Activated B cell treated with CpG ODN at 0.5 μM for 24 hours (primary cell): ENCODE results near the gene FAM193A. TPM values are rescaled to one million over a fixed set of nuclear protein-coding genes. Genes with fewer than 3 reads are reported as not detected.

ENCODE experiments used
- ATAC-seq: fragments of 200-7000 bp; cut with Tn5 transposase; one replicate; pipeline ENCODE4 v1.10.0; 2021; ENCODE audit warnings: low read depth, mild to moderate bottlenecking, moderate library complexity
- CTCF ChIA-PET: fragments of 350-600 bp; sonication (Branson Sonifier 250); formaldehyde crosslinking; loops from one replicate; lab custom pipeline; 2021; ENCODE audit warnings: antibody characterized with exemption; lab: Charles Lee
- POLR2A ChIA-PET: fragments of 350-600 bp; sonication (Branson Sonifier 250); formaldehyde crosslinking; loops from one replicate; lab custom pipeline; 2021; ENCODE audit warnings: antibody characterized with exemption; lab: Charles Lee
- DNase-seq: peaks from one replicate; pipeline ENCODE4 v3.0.0; 2022
- H3K27ac Mint-ChIP-seq: one replicate; pipeline ENCODE4 v1.8.0; 2020; ENCODE audit warnings: mixed read lengths
- H3K27me3 Mint-ChIP-seq: one replicate; pipeline ENCODE4 v1.8.0; 2021; ENCODE audit warnings: mixed read lengths
- H3K36me3 Mint-ChIP-seq: one replicate; pipeline ENCODE4 v1.8.0; 2021; ENCODE audit warnings: low read depth, mixed read lengths
- H3K4me1 Mint-ChIP-seq: one replicate; pipeline ENCODE4 v1.8.0; 2021; ENCODE audit warnings: mixed read lengths
- H3K4me3 Mint-ChIP-seq: one replicate; pipeline ENCODE4 v1.8.0; 2020; ENCODE audit warnings: mild to moderate bottlenecking, mixed read lengths
- H3K9me3 Mint-ChIP-seq: one replicate; pipeline ENCODE4 v1.8.0; 2020; ENCODE audit warnings: mixed read lengths
- intact Hi-C: fragments of 100-400 bp; cut with micrococcal nuclease; formaldehyde crosslinking; loops from one replicate; pipeline ENCODE4 v1.15.1; 2024
- total RNA-seq: library from RNA; stranded (reverse); gene quantifications from 2 replicates; pipeline ENCODE4 v1.2.3, GENCODE V29; 2022
- TF ChIP-seq, protein P1 (sequence below): fragments of 200-600 bp; IDR thresholded peaks from one replicate; pipeline ENCODE4 v1.8.0; 2022; ENCODE audit warnings: antibody characterized with exemption, mild to moderate bottlenecking

FAM193A gene
- total RNA-seq, 1 donor from 2014 or later, result 42.8 TPM

GRCh38 chr4:2623442-2623841, 87.0 kb downstream of the FAM193A start:
- peaks cover 16% of the 10 kb centered on the region for H3K4me1 Mint-ChIP-seq
- intact Hi-C loops, result no loop called here

GRCh38 chr4:2624782-2625530, 88.5 kb downstream of the FAM193A start:
- no peak for DNase-seq
- H3K4me3 Mint-ChIP-seq, result no peak overlapping the region
- no peaks in the 10 kb centered on the region for H3K9me3 Mint-ChIP-seq
- no peak overlapping the region for H3K27ac Mint-ChIP-seq
- TF ChIP-seq, protein P1, sequence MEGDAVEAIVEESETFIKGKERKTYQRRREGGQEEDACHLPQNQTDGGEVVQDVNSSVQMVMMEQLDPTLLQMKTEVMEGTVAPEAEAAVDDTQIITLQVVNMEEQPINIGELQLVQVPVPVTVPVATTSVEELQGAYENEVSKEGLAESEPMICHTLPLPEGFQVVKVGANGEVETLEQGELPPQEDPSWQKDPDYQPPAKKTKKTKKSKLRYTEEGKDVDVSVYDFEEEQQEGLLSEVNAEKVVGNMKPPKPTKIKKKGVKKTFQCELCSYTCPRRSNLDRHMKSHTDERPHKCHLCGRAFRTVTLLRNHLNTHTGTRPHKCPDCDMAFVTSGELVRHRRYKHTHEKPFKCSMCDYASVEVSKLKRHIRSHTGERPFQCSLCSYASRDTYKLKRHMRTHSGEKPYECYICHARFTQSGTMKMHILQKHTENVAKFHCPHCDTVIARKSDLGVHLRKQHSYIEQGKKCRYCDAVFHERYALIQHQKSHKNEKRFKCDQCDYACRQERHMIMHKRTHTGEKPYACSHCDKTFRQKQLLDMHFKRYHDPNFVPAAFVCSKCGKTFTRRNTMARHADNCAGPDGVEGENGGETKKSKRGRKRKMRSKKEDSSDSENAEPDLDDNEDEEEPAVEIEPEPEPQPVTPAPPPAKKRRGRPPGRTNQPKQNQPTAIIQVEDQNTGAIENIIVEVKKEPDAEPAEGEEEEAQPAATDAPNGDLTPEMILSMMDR, result no peak
- ChIA-PET POLR2A (no interaction called here), CTCF (no interaction called here)
- H3K4me1 Mint-ChIP-seq, result peaks cover 13% of the 10 kb centered on the region
- ATAC-seq, result no peak
- intact Hi-C loops, result no loop called here
- no peaks in the 10 kb centered on the region for H3K27me3 Mint-ChIP-seq
- peaks cover 42% of the 10 kb centered on the region for H3K36me3 Mint-ChIP-seq

More at GRCh38 chr4:2623442-2623841, 87.0 kb downstream of the FAM193A start:
- H3K36me3 Mint-ChIP-seq, result peaks cover 32% of the 10 kb centered on the region
- TF ChIP-seq, protein P1, result no peak
- ChIA-PET CTCF (no interaction called here), POLR2A (interaction anchor here (0.7 kb wide), 1 partner anchor 199 kb away, joined by 3 read pairs; no protein-coding TSS in a partner anchor)
- DNase-seq, result no peak
- no peaks in the 10 kb centered on the region for H3K27me3 Mint-ChIP-seq
- ATAC-seq, result no peak
- no peak overlapping the region for H3K4me3 Mint-ChIP-seq
- H3K27ac Mint-ChIP-seq, result no peak overlapping the region
- no peaks in the 10 kb centered on the region for H3K9me3 Mint-ChIP-seq

GRCh38 chr4:2626231-2626630, 89.8 kb downstream of the FAM193A start:
- POLR2A ChIA-PET, result interaction anchor here (0.6 kb wide), 1 partner anchor 20 kb away, joined by 6 read pairs; no protein-coding TSS in a partner anchor

GRCh38 chr4:2630556-2631273, 94.3 kb downstream of the FAM193A start:
- H3K27ac Mint-ChIP-seq, result no peak overlapping the region
- no peak overlapping the region for H3K4me3 Mint-ChIP-seq
- DNase-seq (no peak), ATAC-seq (no peak)
- H3K4me1 Mint-ChIP-seq, result no peaks in the 10 kb centered on the region
- POLR2A ChIA-PET, result interaction anchor here (0.6 kb wide), 1 partner anchor 24 kb away, joined by 3 read pairs; no protein-coding TSS in a partner anchor
- peaks cover 77% of the 10 kb centered on the region for H3K36me3 Mint-ChIP-seq
- intact Hi-C loops, result no loop called here
- H3K27me3 Mint-ChIP-seq, result no peaks in the 10 kb centered on the region
- CTCF ChIA-PET, result interaction anchor here (1.2 kb wide), 1 partner anchor 411 kb away, joined by 3 read pairs; no protein-coding TSS in a partner anchor
- no peaks in the 10 kb centered on the region for H3K9me3 Mint-ChIP-seq
- TF ChIP-seq, protein P1, result no peak

More at GRCh38 chr4:2626231-2626630, 89.8 kb downstream of the FAM193A start:
- Mint-ChIP-seq H3K36me3 (peaks cover 54% of the 10 kb centered on the region), H3K27ac (no peak overlapping the region), H3K9me3 (no peaks in the 10 kb centered on the region), H3K4me3 (no peak overlapping the region), H3K27me3 (no peaks in the 10 kb centered on the region), H3K4me1 (peaks cover 9% of the 10 kb centered on the region)
- TF ChIP-seq, protein P1, result no peak
- ATAC-seq, result no peak
- intact Hi-C loops, result no loop called here
- CTCF ChIA-PET, result no interaction called here
- DNase-seq, result no peak

GRCh38 chr4:2634014-2634413, 97.6 kb downstream of the FAM193A start:
- DNase-seq (no peak), ATAC-seq (no peak)
- Mint-ChIP-seq H3K4me1 (no peaks in the 10 kb centered on the region), H3K27me3 (no peaks in the 10 kb centered on the region), H3K27ac (no peak overlapping the region), H3K9me3 (no peaks in the 10 kb centered on the region), H3K4me3 (no peak overlapping the region), H3K36me3 (peaks cover 78% of the 10 kb centered on the region)
- TF ChIP-seq, protein P1, result no peak
- POLR2A ChIA-PET, result no interaction called here
- intact Hi-C loops, result no loop called here
- CTCF ChIA-PET, result no interaction called here
